HG03066 (cell line): ENCODE measurements around the gene QPRT.
"Not testable (repeated sequence)": the region's sequence is repeated elsewhere in the genome, so short reads cannot be mapped to it uniquely, and the experiment has no call there.

ENCODE experiments used
- ATAC-seq: cut with Tn5 transposase; IDR thresholded peaks from one replicate; pipeline ENCODE4 v1.9.1; 2021; ENCODE audit warnings: low read depth; ENCODE audit not compliant: unreplicated experiment

Gene QPRT

DNA sequence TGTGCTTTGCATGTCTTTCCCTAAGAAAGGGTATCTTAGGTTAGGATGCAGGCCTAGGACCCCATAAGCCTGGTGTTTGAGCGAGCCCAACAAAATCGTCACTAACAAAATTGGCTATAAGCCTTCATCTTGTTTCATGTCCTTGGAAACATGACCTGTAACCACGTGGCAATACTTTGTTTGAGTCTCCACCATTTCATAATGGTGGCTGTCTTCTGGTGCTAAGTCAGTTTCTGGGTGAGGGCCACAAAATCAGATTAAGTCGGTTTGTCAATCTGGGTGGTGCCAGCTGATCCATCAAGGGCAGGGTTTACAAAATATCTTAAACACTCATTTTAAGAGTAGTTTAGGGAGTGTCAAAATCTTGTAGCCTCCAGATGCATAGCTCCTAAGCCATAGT lies 33.8 kb downstream of the QPRT start:
- no peak for ATAC-seq

DNA sequence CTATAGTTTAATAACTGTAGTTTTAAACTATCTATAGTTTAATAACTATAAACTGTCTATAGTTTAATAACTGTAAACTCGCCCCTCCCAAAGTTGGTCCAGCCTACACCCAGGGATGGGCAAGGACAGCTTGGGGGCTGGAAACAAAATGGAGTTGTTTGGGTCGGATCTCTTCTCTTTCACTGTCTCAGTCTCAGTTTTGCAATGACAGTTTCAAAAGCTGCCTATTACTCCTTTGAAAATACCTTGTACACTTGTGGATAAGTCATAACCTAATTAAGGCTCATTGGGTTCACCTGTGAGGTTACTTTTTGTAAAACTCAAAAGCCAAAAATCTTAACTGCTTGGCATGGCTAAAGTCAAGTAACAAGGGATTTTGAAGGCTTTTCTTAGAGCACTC lies 35.4 kb downstream of the QPRT start:
- ATAC-seq, result no peak

DNA sequence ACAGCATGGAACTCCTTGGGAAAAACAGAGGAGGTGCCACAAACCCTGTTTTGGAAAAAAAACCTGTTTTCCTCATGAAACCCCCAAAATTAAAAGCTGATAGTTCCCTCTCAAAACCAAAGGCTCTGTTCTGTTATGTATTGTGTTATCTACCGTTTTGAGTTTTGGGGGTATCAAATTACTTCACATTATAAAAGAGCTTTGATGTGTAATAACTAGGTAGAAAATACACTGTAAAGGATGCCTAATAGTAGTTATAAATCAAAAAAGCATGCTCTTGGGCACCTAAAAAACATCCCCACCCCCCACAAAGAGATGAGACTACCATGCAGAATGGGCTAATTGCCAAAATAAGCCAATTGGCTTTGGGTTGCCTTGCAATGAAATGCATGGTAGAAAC lies 36.0 kb downstream of the QPRT start:
- no peak for ATAC-seq

DNA sequence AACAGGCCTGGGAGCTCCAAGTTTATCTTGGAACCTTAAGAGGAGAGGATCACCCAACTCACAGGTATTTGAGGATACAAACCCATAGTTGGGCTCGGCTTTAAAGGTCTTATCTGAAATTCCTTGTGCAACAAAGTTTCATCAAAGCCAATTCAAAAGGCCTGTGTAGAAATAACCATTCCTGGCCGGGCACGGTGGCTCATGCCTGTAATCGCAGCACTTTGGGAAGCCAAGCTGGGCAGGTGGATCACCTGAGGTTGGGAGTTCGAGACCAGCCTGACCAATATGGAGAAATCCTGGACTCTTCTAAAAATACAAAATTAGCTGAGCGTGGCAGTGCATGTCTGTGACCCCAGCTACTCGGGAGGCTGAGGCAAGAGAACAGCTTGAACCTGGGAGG lies 38.1 kb downstream of the QPRT start:
- no peak for ATAC-seq

DNA sequence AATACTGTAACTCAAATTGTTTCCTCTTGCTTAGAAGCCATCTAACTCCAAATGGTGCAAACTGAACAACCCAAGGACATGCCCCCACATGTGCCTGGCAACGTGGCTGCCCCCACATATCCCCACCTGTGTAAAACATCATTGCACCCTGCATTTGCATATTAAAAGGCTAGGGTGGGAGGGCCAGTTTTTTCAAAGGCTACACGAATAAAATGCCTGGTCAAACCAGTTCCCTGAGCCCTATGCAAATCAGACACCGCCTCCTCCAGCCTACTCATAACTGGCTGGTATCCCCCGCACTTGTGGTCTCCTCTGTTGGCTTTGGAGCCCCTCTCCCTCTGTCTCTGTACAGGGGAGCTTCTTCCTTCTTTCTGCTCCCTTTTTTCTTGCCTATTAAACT lies 40.1 kb downstream of the QPRT start:
- no peak for ATAC-seq

DNA sequence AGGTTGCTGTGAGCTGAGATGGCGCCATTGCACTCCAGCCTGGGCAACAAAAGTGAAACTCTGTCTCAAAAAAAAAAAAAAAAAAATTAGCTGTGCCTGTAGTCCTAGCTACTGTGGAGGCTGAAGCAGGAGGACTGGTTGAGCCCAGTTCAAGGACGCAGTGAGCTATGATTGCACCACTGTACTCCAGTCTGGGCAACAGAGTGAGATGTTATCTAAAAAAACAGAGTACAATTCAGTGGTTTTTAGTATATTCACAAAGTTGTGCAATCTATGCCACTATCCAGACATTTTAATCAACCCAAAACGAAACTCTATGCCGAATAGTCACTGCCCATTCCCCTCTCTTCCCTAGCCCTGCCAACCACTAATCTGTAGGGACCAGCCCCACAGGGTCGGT lies 41.7 kb downstream of the QPRT start:
- ATAC-seq, result no peak

DNA sequence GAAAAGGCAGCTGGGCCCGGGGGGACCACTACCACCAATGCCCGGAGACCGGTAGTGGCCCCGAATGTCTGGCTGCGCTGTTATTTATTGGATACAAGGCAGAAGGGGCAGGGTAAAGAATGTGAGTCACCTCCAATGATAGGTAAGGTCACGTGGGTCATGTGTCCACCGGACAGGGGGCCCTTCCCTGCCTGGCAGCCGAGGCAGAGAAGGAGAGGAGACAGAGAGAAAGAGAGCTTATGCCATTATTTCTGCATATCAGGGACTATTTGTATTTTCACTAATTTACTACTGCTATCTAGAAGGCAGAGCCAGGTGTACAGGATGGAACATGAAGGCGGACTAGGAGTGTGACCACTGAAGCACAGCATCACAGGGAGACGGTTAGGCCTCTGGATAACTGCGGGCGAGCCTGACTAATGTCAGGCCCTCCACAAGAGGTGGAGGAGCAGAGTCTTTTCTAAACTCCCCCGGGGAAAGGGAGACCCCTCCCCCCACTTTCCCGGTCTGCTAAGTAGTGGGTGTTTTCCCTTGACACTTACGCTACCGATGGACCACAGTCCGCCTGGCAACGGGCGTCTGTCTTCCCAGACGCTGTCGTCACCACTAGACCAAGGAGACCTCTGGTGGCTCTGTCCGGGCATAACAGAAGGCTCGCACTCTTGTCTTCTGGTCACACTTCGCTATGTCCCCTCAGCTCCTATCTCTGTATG lies 42.3 kb downstream of the QPRT start:
- not testable (repeated sequence) for ATAC-seq

DNA sequence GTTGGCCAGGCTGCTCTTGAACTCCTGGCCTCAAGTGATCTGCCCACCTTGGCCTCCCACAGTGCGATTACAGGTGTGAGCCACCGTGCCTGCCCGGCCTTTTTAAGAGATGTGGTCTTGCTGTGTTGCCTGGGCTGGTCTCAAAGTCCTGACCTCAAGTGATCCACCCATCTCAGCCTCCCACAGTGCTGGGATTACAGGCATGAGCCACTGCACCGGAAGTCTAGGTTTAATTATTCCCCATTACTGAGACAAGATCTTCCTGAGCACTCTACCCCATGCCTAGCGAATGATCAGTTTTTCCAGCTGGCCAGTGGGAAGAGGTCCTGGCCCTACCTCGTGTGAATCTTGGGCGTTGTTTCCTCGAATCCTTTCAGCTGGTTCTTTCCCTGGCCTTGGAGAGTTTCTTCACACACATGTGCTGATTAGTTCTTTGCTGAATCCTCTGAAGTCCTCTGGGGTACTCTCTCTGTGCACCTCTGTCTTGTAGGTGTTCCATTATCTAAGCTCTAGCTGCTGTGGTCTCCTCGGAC lies 47.9 kb downstream of the QPRT start:
- no peak for ATAC-seq

DNA sequence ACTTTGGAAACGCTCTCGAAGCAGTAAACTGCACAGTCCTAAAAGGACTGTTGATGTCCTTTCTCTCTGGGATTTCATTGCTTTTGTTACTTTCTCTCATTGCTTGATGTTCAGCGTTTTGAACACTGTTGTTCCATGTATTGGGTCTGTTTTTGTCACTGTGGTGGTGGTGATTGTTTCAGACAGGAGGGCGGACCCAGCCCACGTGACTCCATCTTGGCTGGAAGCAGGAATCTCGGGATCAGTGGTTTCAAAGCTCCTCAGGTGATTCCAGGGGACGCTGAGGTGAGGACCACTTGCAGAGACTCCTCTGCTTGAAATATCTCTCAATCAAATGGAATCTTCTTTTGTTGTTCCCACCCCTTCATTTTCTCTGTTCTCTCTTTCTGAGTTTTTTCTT lies 48.5 kb downstream of the QPRT start:
- ATAC-seq, result no peak

DNA sequence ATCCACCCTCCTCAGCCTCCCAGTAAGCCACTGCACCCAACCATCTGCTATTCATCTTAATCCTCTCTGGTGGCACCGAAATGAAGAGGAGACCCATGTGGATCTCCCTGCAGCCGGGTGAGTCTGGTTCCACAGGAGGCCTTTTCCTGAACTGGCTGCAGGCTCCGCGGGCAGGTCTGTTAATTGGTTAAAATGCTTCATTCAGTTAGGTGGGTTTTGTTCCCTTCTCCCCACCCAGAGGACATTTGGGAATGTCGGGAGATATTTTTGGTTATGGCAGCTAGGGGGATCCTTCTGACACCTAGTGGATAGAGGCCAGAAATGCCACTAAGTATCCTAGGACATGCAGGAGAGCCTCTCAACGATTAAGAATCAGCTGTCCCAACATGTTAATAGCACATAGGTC lies 50.1 kb downstream of the QPRT start:
- ATAC-seq, result no peak

DNA sequence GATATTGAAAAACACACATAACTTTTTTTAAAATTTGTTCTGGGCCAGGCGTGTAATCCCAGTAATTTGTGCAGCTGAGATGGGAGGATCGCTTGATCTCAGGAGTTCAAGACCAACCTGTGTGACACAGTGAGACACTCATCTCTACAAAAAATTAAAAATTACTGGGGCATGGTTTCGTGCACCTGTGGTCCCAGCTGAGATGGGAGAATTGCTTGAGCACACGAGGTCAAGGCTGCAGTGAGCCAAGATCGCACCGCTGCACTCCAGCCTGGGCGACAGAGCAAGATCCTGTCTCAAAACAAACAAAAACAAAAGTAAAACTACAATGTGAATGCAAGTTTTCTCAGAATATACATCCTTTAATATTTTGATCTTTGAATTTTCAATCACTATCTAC lies 51.7 kb downstream of the QPRT start:
- ATAC-seq, result no peak

DNA sequence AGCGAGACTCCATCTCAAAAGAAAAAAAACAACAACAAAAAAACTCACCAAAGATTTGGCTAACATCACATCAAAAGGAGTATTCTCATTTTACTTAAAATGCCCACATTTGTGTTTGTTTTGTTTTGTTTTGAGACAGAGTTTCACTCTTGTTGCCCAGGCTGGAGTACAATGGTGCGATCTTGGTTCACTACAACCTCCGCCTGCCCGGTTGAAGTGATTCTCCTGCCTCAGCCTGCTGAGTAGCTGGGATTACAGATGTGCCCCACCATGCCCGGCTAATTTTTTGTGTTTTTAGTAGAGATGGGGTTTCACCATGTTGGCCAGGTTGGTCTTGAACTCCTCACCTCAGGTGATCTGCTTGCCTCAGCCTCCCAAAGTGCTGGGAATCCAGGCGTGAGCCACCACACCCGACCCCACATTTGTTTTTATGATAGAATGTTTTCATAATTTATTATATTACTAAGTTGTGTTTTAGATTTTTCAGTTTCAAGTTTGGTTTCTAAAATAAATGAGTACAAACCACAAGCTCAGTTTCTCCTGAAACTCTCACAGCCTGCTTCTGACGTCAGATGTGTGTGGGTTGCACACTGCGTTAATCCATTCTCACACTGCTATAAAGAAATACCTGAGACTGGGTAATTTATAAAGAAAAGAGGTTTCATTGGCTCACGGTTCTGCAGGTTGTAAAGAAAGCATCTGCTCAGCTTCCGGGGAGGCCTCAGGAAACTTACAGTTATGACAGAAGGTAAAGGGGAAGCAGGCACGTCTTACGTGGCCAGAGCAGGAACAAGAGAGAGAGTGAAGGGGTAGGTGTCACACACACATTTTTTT lies 53.0 kb downstream of the QPRT start:
- peak; percentile 61 for ATAC-seq

DNA sequence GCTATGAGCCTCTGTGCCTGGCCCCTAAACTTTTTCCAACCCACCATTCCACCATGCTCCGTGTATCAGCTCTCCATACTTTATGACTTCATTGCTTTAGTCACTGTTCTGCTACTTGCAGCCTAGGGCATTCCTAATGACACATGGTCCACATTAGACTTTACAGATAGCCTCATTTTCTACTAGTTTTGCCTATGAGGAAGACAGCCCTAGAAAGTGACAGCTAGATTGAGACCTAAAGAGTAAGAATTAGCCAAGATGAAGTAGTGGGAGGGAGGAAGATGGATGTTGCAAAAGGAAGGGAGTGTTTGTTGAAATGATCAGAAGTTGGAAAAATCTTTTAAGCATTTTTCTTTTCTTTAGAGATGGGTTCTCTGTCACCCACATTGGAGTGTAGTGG lies 55.8 kb downstream of the QPRT start:
- no peak for ATAC-seq

DNA sequence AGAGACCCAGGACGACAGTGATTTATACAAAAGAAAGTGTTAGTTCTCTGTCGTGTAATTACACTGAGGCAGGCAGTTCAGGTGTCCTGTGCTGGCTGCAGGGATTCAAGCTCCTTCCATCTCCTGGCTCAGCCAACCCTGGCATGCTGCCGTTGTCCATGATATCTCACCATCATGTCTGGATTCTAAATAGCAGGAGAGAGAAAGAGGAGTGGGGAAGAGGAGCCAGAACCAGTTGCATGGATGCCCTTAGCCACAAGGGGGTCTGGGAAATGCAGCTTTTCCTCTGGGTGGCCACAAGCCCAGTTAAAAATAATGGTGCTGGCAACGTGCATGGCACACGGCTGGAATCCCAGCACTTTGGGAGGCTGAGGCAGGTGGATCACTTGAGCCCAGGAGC lies 57.1 kb downstream of the QPRT start:
- ATAC-seq, result no peak

DNA sequence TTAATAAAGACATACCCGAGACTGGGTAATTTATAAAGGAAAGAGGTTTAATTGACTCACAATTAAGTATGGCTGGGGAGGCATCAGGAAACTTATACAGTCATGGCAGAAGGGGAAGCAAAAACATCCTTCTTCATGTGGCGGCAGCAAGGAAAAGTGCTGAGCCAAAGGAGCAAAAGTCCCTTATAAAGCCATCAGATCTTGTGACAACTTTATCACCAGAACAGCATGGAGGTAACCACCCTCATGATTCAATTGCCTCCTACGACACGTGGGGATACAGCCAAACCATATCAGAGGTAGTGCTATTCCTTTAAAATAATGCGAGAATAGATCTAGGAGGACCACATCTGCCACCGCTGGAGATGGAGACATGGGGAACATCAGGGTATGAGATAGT lies 57.8 kb downstream of the QPRT start:
- no peak for ATAC-seq

DNA sequence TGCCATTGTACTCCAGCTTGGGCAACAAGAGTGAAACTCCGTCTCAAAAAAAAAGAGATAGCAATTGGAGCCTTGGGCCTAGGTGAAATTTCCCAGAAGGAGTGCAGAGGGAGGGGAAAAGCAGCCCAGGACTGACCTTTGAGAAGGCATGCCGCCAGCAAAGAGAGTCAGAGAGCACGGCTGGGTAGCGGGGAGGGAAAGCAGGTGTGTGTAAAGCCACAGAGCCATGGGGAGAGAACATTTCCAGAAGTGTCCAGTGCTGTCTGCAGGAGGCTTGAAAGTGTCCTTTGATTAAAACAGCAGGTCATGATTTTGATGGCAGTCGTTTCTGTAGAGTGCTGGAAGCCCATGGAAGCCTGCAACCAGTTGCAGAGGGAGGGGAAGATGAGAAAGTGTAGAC lies 58.7 kb downstream of the QPRT start:
- ATAC-seq, result no peak

DNA sequence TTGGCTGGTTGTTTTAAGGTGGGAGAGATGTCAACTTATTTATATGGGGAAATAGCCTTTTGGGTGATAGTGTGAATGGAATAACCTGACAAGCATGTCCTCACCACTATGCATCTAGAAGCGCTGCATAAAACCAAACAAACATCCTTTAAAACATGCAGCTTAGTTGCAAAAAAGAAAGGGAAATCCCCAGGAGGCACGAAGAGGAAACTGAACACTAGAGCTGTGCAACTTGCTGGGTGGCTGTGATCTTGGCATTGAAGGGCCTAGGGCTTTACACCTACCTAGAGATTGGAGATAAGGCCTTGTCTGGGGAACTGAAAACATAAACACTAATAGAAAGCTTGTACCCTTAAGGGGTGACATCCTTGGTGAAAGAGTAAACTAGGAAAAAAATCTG lies 59.5 kb downstream of the QPRT start:
- ATAC-seq, result no peak

DNA sequence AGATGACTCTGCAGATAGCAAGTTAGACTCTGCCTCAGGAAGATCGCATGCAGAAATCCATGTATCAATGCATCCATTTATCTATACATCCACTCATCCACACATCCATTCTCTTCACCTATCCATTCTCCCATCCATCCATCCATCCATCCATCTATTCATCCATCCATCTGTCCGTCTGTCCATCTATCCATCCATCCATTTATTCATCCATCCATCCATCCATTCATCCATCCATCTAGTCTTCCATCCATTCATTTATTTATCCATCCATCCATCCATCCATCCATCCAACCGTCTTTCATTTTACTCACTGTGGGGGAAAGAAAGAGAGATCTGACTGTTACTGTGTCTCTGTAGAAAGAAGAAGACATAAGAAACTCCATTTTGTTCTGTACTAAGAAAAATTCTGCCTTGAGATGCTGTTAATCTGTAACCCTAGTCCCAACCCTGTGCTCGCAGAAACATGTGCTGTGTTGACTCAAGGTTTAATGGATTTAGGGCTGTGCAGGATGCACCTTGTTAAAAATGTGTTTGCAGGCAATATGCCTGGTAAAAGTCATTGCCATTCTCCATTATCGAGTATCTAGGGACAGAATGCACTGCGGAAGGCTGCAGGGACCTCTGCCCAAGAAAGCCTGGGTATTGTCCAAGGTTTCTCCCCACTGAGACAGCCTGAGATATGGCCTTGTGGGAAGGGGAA lies 61.1 kb downstream of the QPRT start:
- not testable (repeated sequence) for ATAC-seq

DNA sequence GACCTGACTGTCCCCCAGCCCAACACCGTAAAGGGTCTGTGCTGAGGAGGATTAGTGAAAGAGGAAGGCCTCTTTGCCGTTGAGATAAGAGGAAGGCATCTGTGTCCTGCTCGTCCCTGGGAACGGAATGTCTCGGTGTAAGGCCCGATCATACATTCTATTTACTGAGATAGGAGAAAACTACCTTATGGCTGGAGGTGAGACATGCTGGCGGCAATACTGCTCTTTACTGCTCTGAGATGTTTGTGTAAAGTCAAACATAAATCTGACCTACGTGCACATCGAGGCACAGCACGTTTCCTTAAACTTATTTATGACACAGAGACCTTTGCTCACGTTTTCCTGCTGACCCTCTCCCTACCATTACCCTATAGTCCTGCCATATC lies 61.6 kb downstream of the QPRT start:
- ATAC-seq, result not testable (repeated sequence)

DNA sequence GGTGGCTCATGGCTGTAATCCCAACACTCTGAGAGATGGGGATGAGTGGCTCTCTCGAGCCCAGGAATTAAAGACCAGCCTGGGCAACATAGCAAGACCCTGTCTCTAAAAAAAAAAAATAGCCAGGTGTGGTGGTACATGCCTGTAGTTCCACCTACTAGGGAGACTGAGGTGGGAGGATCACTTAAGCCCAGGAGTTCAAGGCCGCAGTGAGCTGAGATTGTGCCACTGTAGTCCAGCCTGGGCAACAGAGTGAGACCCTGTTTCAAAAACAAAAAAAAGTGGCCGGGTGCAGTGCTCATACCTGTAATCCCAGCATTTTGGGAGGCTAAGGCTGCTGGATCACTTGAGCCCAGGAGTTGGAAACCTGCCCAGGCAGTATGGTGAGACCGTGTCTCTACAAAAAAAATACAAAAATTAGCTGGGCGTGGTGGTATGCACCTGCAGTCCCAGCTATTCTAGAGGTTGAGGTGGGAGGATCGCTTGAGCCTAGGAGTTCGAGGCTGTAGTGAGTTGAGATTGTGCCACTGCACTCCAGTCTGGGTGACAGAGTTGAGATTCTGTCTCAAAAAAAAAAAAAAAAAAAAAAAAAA lies 63.8 kb downstream of the QPRT start:
- no peak for ATAC-seq

DNA sequence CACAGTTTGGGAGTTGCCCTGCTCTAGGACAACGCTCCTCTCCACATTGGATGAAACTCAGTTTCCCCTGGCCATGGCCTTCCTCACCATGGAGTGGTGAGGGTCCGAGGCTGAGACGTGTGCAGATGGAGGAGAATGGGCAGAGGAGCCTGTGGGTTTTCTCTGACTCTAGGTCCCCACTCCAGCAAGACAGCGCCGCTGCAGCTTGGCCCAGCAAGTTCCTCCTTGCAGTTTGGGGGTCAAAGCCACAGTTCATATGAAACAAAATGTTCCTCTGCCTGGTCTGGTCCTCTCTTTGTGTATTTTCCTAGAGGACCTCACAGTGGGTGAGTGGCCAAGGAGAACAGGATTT lies 64.5 kb downstream of the QPRT start:
- ATAC-seq, result no peak
